GM18873 (cell line): ENCODE results near the gene LDLRAD4.

ENCODE experiments used
- ATAC-seq: cut with Tn5 transposase; IDR thresholded peaks from one replicate; pipeline ENCODE4 v1.9.1; 2021; ENCODE audit warnings: mild to moderate bottlenecking, moderate library complexity, moderate number of reproducible peaks; ENCODE audit not compliant: unreplicated experiment, low FRiP score

LDLRAD4 gene

DNA sequence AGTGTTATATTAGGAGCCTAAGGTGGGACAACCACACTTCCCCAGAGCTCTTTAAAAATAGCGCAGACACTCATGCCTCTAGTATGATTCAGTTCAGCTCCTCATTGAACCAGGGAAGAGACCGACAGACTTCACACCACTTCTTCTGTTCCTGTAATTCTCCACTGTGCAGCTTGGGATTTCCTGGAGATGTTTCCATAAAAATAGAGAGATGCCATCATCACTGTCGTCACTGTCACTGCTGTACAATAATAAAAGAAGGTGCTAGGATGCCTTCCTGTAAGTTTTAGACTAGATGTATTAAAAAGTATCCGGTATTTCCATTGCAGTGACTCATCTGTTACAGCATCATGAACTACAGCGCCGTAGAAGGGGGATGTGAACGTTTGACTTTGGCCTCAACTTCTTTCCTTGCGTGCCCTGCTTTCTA is 396.9 kb downstream of the LDLRAD4 start:
- ATAC-seq, result no peak

DNA sequence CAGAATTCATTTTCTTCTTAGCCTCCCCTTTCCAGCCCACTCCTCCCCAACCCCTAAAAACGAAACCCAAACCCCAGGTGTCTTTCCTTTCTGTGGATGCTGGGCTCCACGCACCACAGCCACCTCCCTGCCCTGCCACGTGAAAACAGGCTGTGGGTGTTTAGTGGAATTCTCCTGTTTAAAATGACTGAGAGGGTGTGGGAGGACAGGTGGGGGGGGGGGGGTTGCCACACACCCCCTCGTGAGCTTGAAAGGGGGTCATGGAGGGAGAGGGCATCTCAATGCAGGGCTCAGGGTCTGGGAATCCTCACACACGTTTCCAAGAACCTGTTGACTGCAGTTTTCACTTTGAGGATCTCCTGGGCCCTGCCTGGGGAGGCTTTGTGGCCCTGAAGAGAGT is 397.5 kb downstream of the LDLRAD4 start:
- ATAC-seq, result no peak

DNA sequence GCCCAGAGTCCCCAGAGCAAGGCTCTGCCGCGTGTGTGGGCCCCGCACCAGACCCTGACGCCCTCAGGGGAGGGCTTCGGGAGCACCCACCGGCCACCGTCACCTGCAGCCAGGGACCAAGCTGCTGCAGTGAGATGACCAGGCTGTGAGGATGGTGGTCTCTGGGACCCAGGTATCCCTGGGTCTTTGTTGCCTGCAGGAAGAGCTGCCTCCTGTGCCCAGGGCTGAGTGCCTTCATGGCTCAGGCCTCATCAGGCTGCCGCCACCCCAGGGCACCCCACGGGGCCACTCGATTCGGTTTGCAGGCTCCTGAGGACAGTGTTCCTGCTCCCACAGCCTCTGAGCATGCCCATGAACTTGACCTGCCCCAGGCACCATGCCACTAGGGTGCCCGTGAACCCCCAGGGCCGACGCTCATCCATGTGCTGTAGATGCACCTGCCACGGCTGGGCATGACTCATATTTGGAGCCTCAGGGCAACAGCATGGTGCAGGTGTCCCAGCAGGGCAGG is 398.0 kb downstream of the LDLRAD4 start:
- no peak for ATAC-seq

DNA sequence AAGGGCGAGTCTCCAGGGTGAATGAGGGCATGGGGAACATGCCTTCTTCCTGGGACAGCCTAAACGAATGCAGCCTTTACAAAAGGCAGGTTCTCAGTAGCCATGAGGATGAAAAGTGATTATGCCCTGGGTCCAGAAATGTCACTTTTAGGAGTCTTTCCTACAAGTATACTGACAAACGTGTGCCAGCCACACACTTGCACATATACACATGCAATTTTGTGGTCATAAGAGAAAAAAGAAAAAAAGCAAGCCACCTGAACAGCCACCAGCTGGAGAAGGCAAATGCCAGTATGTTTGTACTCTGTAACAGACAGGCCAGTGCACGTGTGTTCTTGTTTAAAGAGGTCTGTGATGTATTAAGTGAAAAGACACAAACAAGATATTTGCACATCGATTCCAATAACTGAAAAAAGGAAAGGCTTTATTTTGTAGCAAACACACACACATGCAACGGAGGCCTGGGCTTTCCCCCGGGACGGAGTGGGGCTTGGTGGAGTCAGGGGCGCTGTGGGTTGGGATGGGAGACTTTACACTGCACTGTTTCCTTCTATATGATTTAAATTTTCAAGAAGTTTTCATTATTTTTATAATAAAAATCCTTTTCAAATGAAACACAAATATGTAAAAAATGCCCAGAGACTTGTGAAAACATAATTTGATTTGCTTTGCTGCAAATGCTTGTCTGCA is 399.4 kb downstream of the LDLRAD4 start:
- no peak for ATAC-seq

DNA sequence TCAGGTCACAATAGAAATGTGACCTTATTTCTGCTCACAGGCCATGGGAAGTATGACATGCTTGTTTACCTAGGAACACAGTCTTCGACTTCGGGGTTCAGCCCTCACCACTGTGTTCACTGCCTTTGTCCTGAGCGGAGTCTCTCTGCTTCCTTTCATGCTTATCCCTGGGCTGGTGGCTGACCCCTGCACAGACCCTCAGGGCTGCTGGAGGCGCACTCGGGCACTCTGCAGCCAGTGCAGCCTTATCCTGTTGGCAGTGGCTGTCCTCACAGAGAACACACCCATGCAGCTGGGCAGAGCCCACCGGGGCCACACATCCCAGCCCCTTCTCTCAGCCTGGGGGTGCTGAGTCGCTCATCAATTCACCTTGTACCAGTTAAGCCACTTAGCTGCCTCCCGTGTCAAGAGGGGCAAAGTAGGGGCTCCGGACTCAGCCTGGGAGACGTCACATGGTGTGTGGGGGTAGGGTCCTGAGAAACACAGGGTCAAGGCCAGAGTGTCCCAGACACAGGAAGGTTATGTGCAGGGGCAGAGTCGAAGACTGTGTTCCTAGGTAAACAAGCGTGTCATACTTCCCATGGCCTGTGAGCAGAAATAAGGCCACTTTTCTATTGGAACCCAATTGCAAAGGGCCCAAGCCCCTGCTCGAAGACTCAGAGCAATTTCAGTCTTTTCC is 400.3 kb downstream of the LDLRAD4 start:
- ATAC-seq, result no peak

DNA sequence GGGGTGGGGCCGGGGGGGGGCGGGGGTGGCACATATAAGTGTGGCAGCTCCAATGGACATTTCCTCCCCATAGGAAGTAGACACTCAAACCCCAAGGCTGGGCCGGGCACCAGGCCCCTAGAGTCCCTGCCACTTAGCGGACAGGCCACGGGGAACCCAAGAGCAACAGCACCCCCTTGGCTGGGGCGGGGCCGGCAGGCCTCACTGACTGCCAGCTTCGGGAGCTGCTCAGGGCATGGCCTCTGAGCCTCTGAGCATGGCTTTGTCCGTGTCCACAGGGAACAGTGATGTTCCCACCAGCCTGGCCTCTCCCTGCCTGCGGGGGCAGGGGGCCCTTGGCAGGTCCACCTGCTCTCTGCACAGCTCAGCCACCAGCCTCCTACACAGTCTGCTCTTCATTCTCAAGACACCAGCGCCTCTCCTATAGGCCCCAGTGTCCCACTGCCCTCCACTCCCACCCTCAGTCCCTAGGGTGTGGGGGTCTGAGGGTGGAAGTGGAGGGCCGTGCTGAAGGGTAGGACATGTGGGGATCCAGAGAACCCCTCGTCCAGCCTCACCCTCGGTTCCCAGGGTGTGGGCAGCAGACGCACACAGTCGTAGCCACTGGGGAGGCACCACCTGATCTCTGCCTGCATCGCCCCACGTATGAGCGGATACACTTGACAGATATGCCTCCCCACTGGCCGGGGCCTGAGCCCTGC is 401.1 kb downstream of the LDLRAD4 start:
- no peak for ATAC-seq

DNA sequence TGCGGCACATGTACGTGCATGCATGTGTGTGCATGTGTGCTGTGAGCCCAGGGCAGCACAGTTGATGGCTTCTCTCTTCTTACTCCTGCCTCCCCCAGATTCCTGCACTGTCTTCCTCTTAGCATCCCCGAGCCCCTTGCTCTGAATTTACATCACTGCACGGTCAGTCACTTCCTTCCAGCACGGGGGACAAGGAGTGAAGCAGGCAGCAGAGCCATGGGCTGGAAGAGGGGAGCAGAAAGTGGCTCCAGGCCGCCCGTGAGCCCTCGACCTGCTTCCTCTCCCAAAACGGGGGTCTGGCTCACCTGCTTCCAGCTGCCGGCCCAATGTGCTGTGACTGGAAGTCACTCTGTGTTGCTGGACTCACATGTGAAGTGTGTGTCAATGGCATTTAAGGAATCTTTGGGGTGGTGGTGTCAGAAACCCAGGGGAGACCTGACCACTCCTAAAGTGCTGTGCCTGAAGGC is 401.7 kb downstream of the LDLRAD4 start:
- no peak for ATAC-seq

DNA sequence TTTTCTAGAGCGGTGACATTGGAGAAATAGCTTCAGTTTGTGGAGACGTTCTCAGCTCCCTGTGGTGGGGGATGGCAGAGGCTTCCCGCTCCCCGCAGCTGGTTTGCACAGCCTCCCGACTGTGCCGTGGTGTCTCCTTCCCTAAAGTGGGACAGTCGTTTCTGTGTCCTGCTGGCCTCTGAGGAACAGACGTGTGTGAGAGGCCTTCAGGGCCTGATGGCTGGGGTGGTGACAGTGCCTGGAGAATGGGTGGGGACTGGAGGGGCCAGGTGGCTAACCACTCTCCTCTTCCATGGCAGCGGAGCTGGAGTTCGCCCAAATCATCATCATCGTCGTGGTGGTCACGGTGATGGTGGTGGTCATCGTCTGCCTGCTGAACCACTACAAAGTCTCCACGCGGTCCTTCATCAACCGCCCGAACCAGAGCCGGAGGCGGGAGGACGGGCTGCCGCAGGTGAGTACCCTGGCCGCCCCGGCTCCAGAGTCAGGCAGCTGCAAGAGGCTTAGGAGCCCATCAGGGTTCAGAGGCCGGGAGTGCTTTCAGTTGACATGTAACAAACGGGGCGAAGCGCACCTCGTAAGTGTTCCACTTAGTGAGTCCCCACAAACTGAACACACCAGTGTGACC is 402.4 kb downstream of the LDLRAD4 start:
- no peak for ATAC-seq

DNA sequence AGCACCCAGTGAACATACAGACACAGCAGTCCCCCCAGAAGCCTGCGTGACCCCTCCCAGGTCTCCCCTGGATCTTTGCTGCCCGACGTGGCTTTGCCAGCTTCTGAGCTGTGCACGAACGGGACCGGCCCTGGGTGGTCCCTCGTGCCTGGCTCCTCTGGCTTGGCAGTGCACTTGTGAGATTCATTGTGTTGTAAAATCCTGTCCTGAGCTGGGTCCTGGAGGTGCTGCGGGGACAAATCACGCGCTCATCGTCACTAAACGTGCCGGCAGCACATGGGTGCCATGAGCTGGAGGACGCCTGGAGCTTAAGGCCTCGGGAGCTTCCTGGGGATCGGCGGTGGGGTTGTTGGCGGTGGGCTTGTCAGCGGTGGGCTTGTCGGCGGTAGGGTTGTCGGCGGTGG is 402.9 kb downstream of the LDLRAD4 start:
- no peak for ATAC-seq

DNA sequence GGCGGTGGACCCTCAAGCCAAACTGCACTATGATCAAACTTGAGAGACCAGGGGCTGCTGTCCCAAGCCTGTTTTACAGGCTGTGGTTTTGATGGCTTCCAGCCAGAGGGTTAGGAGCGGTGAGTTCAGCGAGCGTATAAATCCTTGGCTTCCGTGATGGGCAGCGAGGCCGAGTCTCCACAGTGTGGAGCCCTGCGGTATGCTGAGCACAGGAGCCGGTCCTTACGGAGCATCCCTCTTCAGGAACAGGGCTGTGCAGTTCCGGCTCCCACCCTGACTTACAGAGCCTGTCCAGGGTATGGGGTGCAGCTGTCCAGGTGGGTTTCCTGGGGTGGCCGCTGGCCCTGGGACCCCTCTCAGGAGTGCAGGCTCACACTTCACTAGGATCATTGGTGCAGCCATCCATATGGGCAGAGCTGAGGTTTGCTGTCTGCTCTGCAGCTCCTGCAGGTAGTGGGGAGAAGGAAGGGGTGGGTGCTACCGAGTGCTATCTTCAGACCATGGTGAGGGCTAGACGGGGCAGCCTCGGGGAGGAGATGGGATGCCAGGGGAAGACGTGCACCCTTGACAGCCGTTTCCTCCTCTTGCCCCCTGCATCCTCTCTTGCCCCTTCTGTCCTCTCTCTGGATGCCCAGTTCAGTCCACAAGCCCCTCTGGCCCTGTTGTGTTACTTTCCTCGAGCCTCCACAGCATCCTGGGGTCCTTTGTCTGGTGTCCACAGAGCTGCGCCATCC is 403.5 kb downstream of the LDLRAD4 start:
- ATAC-seq, result no peak

DNA sequence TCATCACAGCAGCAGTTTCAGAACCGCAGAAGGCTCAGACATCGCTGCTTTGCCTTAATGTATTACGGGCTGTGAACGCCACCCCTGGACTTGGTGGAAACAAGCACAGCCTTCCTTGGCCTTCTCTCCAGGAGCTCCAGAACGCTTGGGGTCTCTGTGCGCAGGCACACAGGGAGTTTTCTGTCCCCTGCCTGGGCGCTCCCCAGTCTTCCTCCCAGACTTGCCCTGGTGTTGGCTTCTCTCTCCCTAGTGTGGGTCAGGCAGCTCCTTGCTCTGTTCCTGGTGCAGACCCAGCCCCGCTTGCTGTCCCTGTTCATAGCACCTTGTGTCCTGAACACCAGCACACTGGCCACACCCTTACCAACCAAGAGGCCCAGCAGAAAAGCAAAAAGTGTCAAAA is 404.2 kb downstream of the LDLRAD4 start:
- ATAC-seq, result no peak

DNA sequence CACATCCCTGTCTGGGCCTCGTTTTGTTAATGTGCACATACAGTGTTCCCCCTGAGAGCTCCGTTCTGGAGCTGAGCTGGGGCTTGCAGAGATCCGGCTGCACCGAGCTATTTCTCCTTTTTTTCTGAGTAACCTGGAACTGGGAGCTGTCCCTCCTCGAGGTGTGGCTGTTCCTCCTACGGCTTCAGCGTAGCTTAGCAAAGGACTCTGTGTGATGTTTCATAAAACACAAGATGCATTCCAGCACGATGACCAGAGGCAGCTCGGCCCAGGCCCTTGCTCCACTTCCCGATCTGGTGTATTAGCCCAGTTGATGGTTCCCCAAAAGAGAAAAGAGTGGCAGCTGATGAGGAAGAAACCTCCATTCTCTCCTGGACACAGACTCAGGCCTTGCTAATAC is 404.8 kb downstream of the LDLRAD4 start:
- ATAC-seq, result no peak

DNA sequence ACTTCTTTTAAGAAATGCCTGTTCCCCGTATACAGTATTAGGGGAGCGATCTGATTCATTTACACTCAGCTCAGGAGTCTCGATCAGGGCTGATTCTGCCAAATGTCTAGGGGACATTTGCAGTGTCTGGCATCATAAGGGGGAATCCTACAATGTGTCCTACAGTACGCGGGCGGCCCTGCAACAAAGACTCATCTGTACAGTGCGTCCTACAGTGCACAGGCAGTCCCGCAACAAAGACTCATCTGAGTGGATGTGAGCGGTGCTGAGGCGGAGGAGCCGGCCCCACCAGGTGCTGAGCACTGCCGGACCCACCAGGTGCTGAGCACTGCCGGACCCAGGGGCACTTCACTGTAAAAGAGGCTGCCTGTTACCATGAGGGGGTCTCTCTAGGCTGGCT is 405.3 kb downstream of the LDLRAD4 start:
- no peak for ATAC-seq

DNA sequence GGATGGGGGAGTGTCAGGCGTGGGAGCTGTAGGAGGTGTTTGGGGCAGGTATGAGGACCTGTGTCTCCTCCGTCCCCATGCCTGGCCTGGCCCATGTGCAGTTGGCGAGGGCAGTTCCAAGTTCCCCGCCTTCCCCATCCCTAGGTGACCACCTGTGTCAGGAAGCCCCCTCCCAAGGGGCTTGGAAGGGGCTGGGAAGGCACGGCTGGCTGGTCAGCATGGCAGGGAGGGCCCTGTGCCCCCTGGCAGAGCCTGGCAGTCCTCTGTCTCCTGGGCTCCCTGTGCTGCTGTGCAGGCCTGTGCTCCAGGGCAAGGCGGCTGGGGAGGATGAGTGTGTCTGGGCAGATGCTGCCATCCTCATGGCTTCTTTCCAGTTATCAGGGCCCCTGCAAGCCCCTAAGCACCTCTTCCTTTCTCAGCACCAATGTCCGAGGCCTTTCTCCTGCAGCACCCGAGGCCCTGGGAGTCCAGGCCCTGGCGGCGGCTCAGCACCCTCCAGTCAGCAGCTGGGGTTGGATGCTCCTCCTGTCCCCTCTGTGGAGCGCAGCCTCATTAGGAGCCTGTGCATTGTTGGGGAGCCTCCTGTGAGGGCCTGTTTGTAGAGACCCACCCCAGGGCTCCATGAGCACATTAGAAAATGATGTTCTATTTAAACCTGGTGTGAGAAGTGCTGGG is 406.1 kb downstream of the LDLRAD4 start:
- ATAC-seq, result no peak

DNA sequence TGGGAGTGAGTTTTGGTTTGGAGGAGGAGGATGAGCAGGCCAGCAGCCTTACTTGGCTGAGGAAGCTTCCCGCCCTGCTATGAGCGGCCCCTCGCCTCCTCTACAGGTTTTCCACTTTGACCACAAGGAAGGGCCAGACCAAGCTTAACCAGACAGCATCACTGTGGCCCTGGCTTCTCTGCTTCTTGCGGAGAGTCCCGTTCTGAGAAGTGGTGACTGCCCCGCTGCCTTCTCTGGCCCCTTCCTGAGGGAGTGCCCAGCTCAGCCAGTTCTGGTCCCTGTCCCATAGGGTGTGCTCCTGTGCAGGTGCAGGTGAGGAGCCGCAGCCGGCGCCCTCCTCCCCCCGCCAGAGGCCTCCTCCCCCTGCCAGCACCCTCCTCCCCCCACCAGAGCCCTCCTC is 406.8 kb downstream of the LDLRAD4 start:
- ATAC-seq, result no peak

DNA sequence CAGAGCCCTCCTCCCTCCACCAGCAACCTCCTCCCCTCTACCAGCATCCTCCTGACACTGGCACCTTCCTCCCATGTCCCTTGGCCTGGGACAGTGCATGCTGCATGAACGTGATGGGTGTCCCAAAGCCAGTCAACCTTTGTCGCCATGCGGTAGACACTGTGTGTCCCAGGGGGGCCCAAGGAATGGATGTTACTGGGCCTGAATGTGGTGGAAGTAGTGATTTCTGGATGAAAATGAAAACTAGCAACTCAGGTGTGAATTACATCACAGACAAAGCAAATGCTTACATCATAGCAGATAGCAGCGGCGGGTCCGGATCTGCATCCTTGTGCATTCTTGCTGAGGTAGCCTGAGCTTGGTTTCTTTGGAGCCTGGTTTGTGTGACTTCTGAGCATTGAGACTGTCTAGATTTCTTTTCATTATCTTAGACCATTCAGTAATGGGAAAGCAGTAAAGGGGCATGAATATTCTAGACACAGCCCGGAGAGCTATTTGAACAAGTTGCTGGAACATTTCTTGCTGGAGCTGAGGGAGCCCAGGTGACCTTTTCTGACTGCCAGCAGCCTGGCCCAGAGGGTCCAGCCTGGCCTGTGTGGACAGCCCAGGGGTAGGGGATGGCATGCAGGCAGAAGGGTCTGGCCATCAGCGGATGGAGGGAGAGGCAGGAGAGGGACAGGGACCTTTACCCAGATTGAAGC is 407.4 kb downstream of the LDLRAD4 start:
- no peak for ATAC-seq

DNA sequence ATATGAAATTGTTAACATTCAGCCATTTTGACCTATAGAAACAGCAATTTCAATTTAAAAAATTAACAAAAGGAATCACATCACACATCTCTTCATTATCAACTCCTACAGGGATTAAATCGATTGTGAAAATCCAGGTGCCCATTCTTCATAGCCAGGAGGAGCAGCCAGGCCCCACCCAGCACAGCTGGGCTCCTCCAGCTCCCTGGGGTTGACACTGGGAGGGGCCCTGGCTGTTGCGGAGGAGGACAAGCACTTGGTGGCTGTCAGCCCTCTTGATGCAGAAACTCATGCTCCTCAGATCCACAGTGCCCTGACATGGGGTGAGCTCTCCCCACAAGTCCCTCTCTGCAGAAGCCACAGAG is 408.0 kb downstream of the LDLRAD4 start:
- ATAC-seq, result no peak

DNA sequence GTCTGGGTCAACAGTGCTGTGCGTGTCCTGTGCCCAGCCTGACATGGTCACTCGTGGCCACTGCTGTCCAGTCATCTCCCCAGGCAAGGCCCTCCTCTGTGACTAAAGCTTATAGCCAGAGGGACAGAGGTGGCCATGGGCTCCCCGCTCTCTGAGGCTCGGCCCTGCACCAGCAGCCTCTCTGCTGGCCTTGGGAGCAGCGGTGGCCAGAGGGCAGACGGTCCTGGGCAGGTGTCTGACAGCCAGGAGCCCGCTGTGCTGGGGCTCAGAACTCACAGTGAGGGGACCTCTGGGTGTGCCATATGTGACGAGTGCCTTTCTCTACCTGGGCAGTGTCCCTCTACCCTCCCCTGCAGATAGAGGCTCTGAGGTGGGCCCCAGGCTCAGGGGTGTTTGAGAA is 409.1 kb downstream of the LDLRAD4 start:
- ATAC-seq, result no peak

DNA sequence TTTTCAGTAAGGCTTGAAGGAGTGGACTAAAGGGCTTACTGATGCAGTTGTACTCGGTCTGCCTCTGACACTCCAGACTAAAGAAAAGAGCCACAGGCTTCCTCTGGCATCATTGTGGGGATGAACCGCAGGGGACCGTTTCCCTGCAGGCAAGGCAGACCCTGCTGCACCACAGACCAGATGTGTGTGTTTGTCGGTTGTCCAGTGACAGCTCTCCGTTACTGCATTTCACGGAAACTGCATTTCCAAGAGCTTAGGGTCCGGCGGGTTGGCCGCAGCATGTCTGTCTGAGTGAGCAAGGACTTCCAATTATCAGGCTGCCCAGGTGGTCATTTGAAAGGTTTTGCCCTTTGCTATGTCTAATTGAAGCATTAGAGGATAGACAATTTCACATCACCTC is 409.7 kb downstream of the LDLRAD4 start:
- no peak for ATAC-seq
